GM12878 (cell line): ENCODE data around the gene SAMD4A.

Source experiments
- BCL11A ChIP-seq: IDR thresholded peaks from 2 replicates; pipeline ENCODE4 v1.6.1; 2011; ENCODE audit warnings: low read depth, low read length
- CBX3 ChIP-seq: fragments of 200-600 bp; sonication (generic); IDR thresholded peaks from 2 replicates; pipeline ENCODE4 v1.6.1; 2016; ENCODE audit warnings: low read depth, borderline replicate concordance
- EZH2 ChIP-seq: IDR thresholded peaks from 2 replicates; pipeline ENCODE4 v1.6.1; 2012; ENCODE audit warnings: low read depth, mild to moderate bottlenecking, control low read depth, inconsistent platforms, low read length, borderline replicate concordance; ENCODE audit not compliant: control insufficient read depth
- HDAC2 ChIP-seq: fragments of 200-600 bp; sonication (generic); IDR thresholded peaks from 2 replicates; pipeline ENCODE4 v1.6.1; 2017
- JUNB ChIP-seq: IDR thresholded peaks from 2 replicates; pipeline ENCODE4 v1.6.1; 2016; ENCODE audit warnings: antibody characterized with exemption, mild to moderate bottlenecking
- LARP7 ChIP-seq: fragments of 450-650 bp; IDR thresholded peaks from 2 replicates; pipeline ENCODE4 v1.6.1; 2017; ENCODE audit warnings: mild to moderate bottlenecking
- MYC ChIP-seq: IDR thresholded peaks from 2 replicates; pipeline ENCODE4 v1.6.1; 2011; ENCODE audit warnings: mild to moderate bottlenecking, low read length, moderate library complexity, inconsistent platforms; ENCODE audit not compliant: insufficient read depth, insufficient replicate concordance, insufficient read length, severe bottlenecking
- POLR2A ChIP-seq: IDR thresholded peaks from 2 replicates; pipeline ENCODE4 v1.6.1; 2011; ENCODE audit warnings: low read depth, mild to moderate bottlenecking, low read length
- RFX5 ChIP-seq: IDR thresholded peaks from 2 replicates; pipeline ENCODE4 v1.6.1; 2011; ENCODE audit warnings: low read depth, low read length, improper control_type of control experiment
- SIN3A ChIP-seq: IDR thresholded peaks from 2 replicates; pipeline ENCODE4 v1.6.1; 2012; ENCODE audit warnings: low read depth, low read length, improper control_type of control experiment
- SRF ChIP-seq, 2 experiments: IDR thresholded peaks; 2 replicates each; pipeline ENCODE4 v1.6.1; 2011; ENCODE audit warnings: low read depth in 2 of 2, low read length in 2 of 2, mild to moderate bottlenecking in 1 of 2, moderate library complexity in 1 of 2
- TF ChIP-seq, protein P1 (sequence below): IDR thresholded peaks from 2 replicates; pipeline ENCODE4 v1.6.1; 2011; ENCODE audit warnings: low read depth, low read length, improper control_type of control experiment, borderline replicate concordance
- TF ChIP-seq, protein P2 (sequence below), 3 experiments: IDR thresholded peaks in 2 of 3; conservative IDR thresholded peaks in 1 of 3; 2 replicates each; pipeline ENCODE4 v1.5.1; 2011; ENCODE audit warnings: low read depth in 3 of 3, low read length in 3 of 3, mild to moderate bottlenecking in 3 of 3, control low read depth in 2 of 3, moderate library complexity in 2 of 3, inconsistent platforms in 1 of 3, mixed read lengths in 1 of 3; ENCODE audit not compliant: control insufficient read depth in 2 of 3, insufficient read depth in 1 of 3; ENCODE audit errors: extremely low read depth in 1 of 3

DNA sequence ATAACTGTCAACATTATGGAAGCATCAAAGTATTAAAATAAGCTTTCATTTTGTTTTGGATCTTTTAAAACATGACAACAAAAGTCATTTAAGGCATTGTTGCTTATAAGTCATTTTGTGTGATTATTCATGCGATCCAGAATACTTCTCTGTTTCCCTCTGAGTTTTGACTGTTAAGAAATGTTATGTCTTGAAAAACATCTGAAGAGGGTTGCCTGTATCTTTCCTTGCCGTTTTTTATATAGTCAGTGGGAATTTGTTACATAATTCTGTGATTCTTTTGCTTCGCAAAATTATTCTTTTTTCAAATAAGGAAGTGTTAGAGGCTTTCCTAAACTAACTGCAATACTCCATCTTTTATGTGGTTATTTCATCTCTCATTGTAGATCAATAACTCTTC lies 78.7 kb downstream of the SAMD4A start:
- TF ChIP-seq HDAC2 = no peak
- no peak for TF ChIP-seq LARP7
- TF ChIP-seq BCL11A = no peak
- TF ChIP-seq SIN3A = no peak
- TF ChIP-seq EZH2 = no peak
- no peak for TF ChIP-seq POLR2A
- no peak for TF ChIP-seq CBX3
- no peak for TF ChIP-seq JUNB
- TF ChIP-seq MYC = no peak
- TF ChIP-seq, protein P1, sequence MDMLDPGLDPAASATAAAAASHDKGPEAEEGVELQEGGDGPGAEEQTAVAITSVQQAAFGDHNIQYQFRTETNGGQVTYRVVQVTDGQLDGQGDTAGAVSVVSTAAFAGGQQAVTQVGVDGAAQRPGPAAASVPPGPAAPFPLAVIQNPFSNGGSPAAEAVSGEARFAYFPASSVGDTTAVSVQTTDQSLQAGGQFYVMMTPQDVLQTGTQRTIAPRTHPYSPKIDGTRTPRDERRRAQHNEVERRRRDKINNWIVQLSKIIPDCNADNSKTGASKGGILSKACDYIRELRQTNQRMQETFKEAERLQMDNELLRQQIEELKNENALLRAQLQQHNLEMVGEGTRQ = no peak
- TF ChIP-seq RFX5 = no peak
- no peak for TF ChIP-seq SRF (IDR thresholded peaks at IDR 0.05; ENCODE audit: low read depth in 2 of 2, low read length in 2 of 2)
- TF ChIP-seq, protein P2, sequence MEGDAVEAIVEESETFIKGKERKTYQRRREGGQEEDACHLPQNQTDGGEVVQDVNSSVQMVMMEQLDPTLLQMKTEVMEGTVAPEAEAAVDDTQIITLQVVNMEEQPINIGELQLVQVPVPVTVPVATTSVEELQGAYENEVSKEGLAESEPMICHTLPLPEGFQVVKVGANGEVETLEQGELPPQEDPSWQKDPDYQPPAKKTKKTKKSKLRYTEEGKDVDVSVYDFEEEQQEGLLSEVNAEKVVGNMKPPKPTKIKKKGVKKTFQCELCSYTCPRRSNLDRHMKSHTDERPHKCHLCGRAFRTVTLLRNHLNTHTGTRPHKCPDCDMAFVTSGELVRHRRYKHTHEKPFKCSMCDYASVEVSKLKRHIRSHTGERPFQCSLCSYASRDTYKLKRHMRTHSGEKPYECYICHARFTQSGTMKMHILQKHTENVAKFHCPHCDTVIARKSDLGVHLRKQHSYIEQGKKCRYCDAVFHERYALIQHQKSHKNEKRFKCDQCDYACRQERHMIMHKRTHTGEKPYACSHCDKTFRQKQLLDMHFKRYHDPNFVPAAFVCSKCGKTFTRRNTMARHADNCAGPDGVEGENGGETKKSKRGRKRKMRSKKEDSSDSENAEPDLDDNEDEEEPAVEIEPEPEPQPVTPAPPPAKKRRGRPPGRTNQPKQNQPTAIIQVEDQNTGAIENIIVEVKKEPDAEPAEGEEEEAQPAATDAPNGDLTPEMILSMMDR (IDR thresholded peaks at IDR 0.05 in 2 of 3, conservative IDR thresholded peaks at IDR 0.05 in 1 of 3; ENCODE audit: control insufficient read depth in 2 of 3, extremely low read depth in 1 of 3, insufficient read depth in 1 of 3, low read depth in 3 of 3, low read length in 3 of 3) = no peak
